ENCODE results near the gene SLC22A17. TPM values are rescaled to one million over a fixed set of nuclear protein-coding genes. Genes with fewer than 3 reads are reported as not detected.

SLC22A17 gene
- total and polyA plus RNA-seq, 2 of the 8 experiments (the other 6 are each of a cell fraction or from before 2014, with no cell fraction given) = 43.0 to 49.0 TPM

DNA sequence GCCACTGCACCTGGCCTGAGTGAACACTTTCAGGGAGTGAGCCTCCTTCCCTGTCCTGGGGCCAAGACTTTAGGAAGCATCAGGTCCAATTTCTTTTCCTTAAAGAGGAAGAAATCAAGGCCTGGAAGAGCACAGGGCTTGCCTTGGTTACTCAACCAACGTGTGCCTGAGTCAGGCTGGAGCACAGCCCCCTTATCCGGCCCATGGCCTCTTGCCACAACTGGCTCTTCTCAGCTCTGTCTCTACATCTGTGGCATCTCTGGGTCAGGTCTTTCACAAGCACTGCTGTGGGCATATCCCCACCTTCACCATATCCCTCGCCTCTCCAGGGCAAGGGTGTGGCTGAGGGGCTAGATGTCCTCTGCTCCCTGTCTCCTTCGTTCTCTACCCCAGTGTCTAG, 48.6 kb upstream of the SLC22A17 start:
- no peaks in the 10 kb centered on the region for H3K9me3 ChIP-seq (ENCODE audit: insufficient read depth in 2 of 2, low read depth in 1 of 2, low read length in 1 of 2)
- no peak overlapping the region for H3K56ac ChIP-seq (replicated peaks; ENCODE audit: insufficient read length, low read depth, low read length)
- ChIA-PET CTCF (ENCODE audit: partially characterized antibody) (interaction anchor here (1.3 kb wide), 2 partner anchors 10 to 22 kb away, joined by 3 read pairs; no protein-coding TSS in a partner anchor), POLR2A (ENCODE audit: partially characterized antibody) (no interaction called here)
- H2BK20ac ChIP-seq (ENCODE audit: low read length) = no peak overlapping the region
- H3K4me1 ChIP-seq (replicated peaks in 1 of 4; ENCODE audit: control insufficient read depth in 3 of 4, insufficient read depth in 4 of 4, low read length in 3 of 4) = no peaks in the 10 kb centered on the region; a peak in 1 of 7 replicates
- DNase-seq (ENCODE audit: low read depth in 1 of 2, low spot score in 2 of 2) (no peak), FAIRE-seq (no peak)
- no peaks in the 10 kb centered on the region for H3K23me2 ChIP-seq (ENCODE audit: low read depth, low read length)
- H3K23ac ChIP-seq (ENCODE audit: insufficient read length) = no peak overlapping the region
- no peak overlapping the region for H4K8ac ChIP-seq (ENCODE audit: extremely low read depth, insufficient read depth, low read length)
- no peak overlapping the region for H4K5ac ChIP-seq (ENCODE audit: insufficient read length, low read depth, low read length)
- no peak overlapping the region for H2AK5ac ChIP-seq (ENCODE audit: low read depth, low read length)
- H3K14ac ChIP-seq (ENCODE audit: insufficient read length) = no peak overlapping the region
- H4K91ac ChIP-seq (replicated peaks; ENCODE audit: insufficient read length, low read length) = no peak overlapping the region
- no peak for TF ChIP-seq TEAD4 (IDR thresholded peaks at IDR 0.05; ENCODE audit: low read depth, low read length)
- TF ChIP-seq HDAC6 (IDR thresholded peaks at IDR 0.05; ENCODE audit: low read depth, low read length) = no peak
- no peak for TF ChIP-seq TBP (IDR thresholded peaks at IDR 0.05; ENCODE audit: low read depth, low read length)
- no peak for TF ChIP-seq CBX8 (IDR thresholded peaks at IDR 0.05; ENCODE audit: borderline replicate concordance, low read depth, low read length)
- no peak for TF ChIP-seq CTBP2 (IDR thresholded peaks at IDR 0.05; ENCODE audit: borderline replicate concordance, insufficient read depth, insufficient read length, low read length)
- TF ChIP-seq BRCA1 (IDR thresholded peaks at IDR 0.05; ENCODE audit: low read depth, low read length) = no peak
- no peak for TF ChIP-seq BCL11A (IDR thresholded peaks at IDR 0.05; ENCODE audit: low read depth in 2 of 2, low read length in 2 of 2)
- no peak overlapping the region for H3K4me2 ChIP-seq (ENCODE audit: insufficient read depth in 1 of 2, low read depth in 2 of 2, low read length in 2 of 2)
- H2BK120ac ChIP-seq (replicated peaks; ENCODE audit: low read depth, low read length) = no peak overlapping the region
- no peak overlapping the region for H3K27ac ChIP-seq (ENCODE audit: low read depth, low read length)
- no peaks in the 10 kb centered on the region for H3K79me2 ChIP-seq (ENCODE audit: control insufficient read depth in 1 of 2, insufficient read depth in 2 of 2, low read length in 2 of 2)
- no peaks in the 10 kb centered on the region for H3K36me3 ChIP-seq (ENCODE audit: control insufficient read depth in 2 of 4, insufficient read depth in 4 of 4, low read length in 3 of 4)
- H3K79me1 ChIP-seq (ENCODE audit: low read depth, low read length) = no peaks in the 10 kb centered on the region
- H3K4me3 ChIP-seq (ENCODE audit: extremely low read depth in 1 of 4, insufficient read depth in 2 of 4, low read depth in 3 of 4, low read length in 4 of 4) = no peak overlapping the region
- no peaks in the 10 kb centered on the region; a peak in 1 of 7 replicates for H3K27me3 ChIP-seq (replicated peaks in 1 of 4; ENCODE audit: control insufficient read depth in 3 of 4, extremely low read depth in 1 of 4, insufficient read depth in 3 of 4, low read length in 3 of 4)
- H3K9ac ChIP-seq (replicated peaks in 1 of 4; ENCODE audit: extremely low read depth in 1 of 4, low read depth in 3 of 4, low read length in 3 of 4) = no peak overlapping the region
- no peak overlapping the region for H2BK5ac ChIP-seq (ENCODE audit: low read depth, low read length)
- no peak overlapping the region for H2BK15ac ChIP-seq (ENCODE audit: low read length)
- peaks cover 0 to 2% of the 10 kb centered on the region in 2 experiments for H4K20me1 ChIP-seq (replicated peaks in 1 of 2; ENCODE audit: control insufficient read depth in 1 of 2, insufficient read depth in 2 of 2, low read length in 2 of 2)
- 88% methylated on average over 4 of the region's 4 CpGs; no CpG with 5 or more reads in 1 of the 2 experiments for WGBS, 2 experiments (ENCODE audit: extremely low coverage in 1 of 2, insufficient coverage in 1 of 2, insufficient read length in 1 of 2, insufficient replicate concordance in 2 of 2, low coverage in 1 of 2, low lambda C conversion rate in 2 of 2, missing lambda C conversion rate in 1 of 2)
- no peak overlapping the region for H3K4ac ChIP-seq (replicated peaks; ENCODE audit: insufficient read length, low read depth, low read length)
- no peak overlapping the region for H3K18ac ChIP-seq (ENCODE audit: extremely low read depth, low read length)
- no peak overlapping the region for H2BK12ac ChIP-seq (ENCODE audit: low read depth, low read length)
- H2AFZ ChIP-seq (ENCODE audit: low read length) = no peak overlapping the region

Measured in H1 (cell line).